ENCODE results near the gene CCDC57. TPM values are rescaled to one million over a fixed set of nuclear protein-coding genes. Genes with fewer than 3 reads are reported as not detected.

Gene CCDC57
- total and polyA plus RNA-seq, 2 of the 4 experiments (the other 2 are of a cell fraction), result 7.3 to 31.3 TPM

DNA sequence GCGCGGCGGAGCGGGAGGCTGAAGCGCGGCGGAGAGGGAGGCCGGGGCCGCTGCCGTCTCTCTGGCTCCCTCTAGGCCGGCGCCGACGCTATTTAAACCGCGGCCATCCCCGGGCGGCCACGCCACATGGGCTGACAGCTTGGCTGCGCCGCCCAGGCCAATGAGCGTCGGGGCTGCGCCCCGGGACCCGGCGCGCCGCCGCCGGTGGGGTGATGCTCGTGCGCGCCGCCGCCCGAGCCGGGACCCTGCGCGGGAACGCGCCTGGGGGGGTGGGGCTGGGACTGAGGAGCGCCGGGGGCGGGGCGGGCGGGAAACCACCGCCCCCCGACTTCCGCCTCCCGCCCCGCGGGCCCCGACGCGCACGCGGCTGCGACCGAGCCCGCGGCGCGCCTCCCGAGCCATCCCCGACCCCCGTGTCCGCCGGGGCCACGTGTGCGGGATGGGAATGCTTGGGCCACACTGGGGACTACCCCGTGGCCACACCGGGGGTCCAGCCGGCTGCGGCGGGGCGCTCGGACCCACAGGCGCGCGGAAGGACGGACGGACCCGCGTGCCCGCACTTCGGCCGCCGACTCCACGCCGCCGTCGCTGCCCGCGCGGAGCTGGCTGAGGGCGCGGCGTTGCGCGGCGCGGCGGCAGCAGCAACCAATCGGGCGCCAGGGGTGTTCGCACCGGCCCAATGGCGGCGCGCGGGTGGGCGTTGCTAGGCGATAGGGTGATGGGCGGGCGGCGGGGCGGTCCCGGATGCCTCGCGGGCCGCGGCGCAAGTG is 114.3 kb downstream of the CCDC57 start, which contains the start of gene FASN:
Gene FASN, minus strand, starts transcription at position 68 of the 770 bp plus-strand sequence. CDS start 1,791 bp downstream, outside the sequence.
- dilution Hi-C loops (cut with HindIII; ENCODE audit: low sequenced_read_pairs, unreplicated experiment) (no loop called here), intact Hi-C loops (cut with micrococcal nuclease) (loop anchor here (1.0 to 2.0 kb wide), 3 partner anchors 56 to 67 kb away; partner anchors contain the start of genes DCXR and RAC3), in situ Hi-C loops (cut with MboI; ENCODE audit: low sequenced_read_pairs) (no loop called here)
- H3K27me3 ChIP-seq (ENCODE audit: control insufficient read depth, insufficient read depth, low read length), result no peaks in the 10 kb centered on the region
- H3K4me1 ChIP-seq (ENCODE audit: control insufficient read depth, insufficient read depth, low read length), result peaks cover 13% of the 10 kb centered on the region
- H4K5ac ChIP-seq (ENCODE audit: low read depth, low read length), result peak within 1 kb of the TSS; percentile 93
- peak within 1 kb of the TSS; percentile 87 for H3K9ac ChIP-seq (ENCODE audit: low read depth, low read length)
- H4K91ac ChIP-seq (ENCODE audit: insufficient read depth, low read depth, low read length), result peak within 1 kb of the TSS; percentile 84
- ChIA-PET POLR2A (ENCODE audit: unreplicated experiment) (interaction anchor here (0.6 to 1.5 kb wide), 4 partner anchors 44 to 243 kb away, joined by 3 to 5 read pairs (median 4); partner anchors contain the start of gene DCXR), CTCF (interaction anchor here (0.7 kb wide), 1 partner anchor 68 kb away, joined by 3 read pairs; no protein-coding TSS in a partner anchor)
- peak within 1 kb of the TSS; percentile 72 for H3K4me3 ChIP-seq (ENCODE audit: insufficient read depth, low read depth, low read length)
- peak within 1 kb of the TSS; percentile 97 for H3K4ac ChIP-seq (ENCODE audit: low read depth, low read length)
- H4K20me1 ChIP-seq (ENCODE audit: insufficient read depth, low read length), result peaks cover 28% of the 10 kb centered on the region
- peak within 1 kb of the TSS; percentile 96 for H3K14ac ChIP-seq (replicated peaks; ENCODE audit: low read depth, low read length)
- peak within 1 kb of the TSS; percentile 90 for H2BK5ac ChIP-seq (ENCODE audit: low read depth, low read length, poor library complexity, severe bottlenecking)
- peak within 1 kb of the TSS; percentile 94 for H2AK5ac ChIP-seq (ENCODE audit: low read depth, low read length)
- DNase-seq (peak; percentile 93), ATAC-seq (ENCODE audit: low read depth) (peak; percentile 85)
- peak within 1 kb of the TSS; percentile 95 to 97 for H4K8ac ChIP-seq (ENCODE audit: low read depth in 2 of 2, low read length in 2 of 2)
- H3K9me1 ChIP-seq (ENCODE audit: insufficient read depth, low read length), result peaks cover 5% of the 10 kb centered on the region; the same call in 1 of the 2 replicates
- 0 out of 2 replicates have a peak within 1 kb of the TSS, but pooled peaks have one; percentile 10 for H2BK20ac ChIP-seq (ENCODE audit: low read depth, low read length)
- H3K79me1 ChIP-seq (ENCODE audit: low read depth in 1 of 2, low read length in 2 of 2), result peaks cover 0 to 52% of the 10 kb centered on the region in 2 experiments
- peak within 1 kb of the TSS; percentile 83 for H3K4me2 ChIP-seq (ENCODE audit: low read depth, low read length)
- peaks cover 21% of the 10 kb centered on the region for H3K36me3 ChIP-seq (ENCODE audit: control insufficient read depth, insufficient read depth, low read length)
- BruUV-seq (replicated peaks), result no TSS peak
- H2BK15ac ChIP-seq (ENCODE audit: low read depth, low read length), result peak within 1 kb of the TSS; percentile 39; the same call in 1 of the 3 replicates
- H2AK9ac ChIP-seq (replicated peaks; ENCODE audit: low read depth, low read length, poor library complexity), result peak within 1 kb of the TSS; percentile 99
- H3K18ac ChIP-seq (ENCODE audit: low read depth, low read length), result peak within 1 kb of the TSS; percentile 46; the same call in 1 of the 2 replicates
- peak within 1 kb of the TSS; percentile 99 for H2AFZ ChIP-seq (replicated peaks; ENCODE audit: low read length, poor library complexity)
- H3K27ac ChIP-seq (ENCODE audit: insufficient read depth, low read length), result peak within 1 kb of the TSS; percentile 94
- H3K56ac ChIP-seq (ENCODE audit: extremely low read depth, insufficient read depth, low read length), result peak within 1 kb of the TSS; percentile 41; the same call in 1 of the 2 replicates
- 0% methylated on average over 64 of the region's 124 CpGs; no CpG with 5 or more reads in 1 of the 2 experiments for WGBS, 2 experiments (ENCODE audit: extremely low coverage in 2 of 2, insufficient read length in 1 of 2)
- H2BK120ac ChIP-seq (ENCODE audit: low read depth, low read length), result peak within 1 kb of the TSS; percentile 74
- no peaks in the 10 kb centered on the region for H3K9me3 ChIP-seq (ENCODE audit: control insufficient read depth, insufficient read depth, low read length)
- H3K23ac ChIP-seq (ENCODE audit: low read depth, low read length), result peak within 1 kb of the TSS; percentile 94
- TF ChIP-seq, protein P1, sequence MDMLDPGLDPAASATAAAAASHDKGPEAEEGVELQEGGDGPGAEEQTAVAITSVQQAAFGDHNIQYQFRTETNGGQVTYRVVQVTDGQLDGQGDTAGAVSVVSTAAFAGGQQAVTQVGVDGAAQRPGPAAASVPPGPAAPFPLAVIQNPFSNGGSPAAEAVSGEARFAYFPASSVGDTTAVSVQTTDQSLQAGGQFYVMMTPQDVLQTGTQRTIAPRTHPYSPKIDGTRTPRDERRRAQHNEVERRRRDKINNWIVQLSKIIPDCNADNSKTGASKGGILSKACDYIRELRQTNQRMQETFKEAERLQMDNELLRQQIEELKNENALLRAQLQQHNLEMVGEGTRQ (IDR thresholded peaks at IDR 0.05; ENCODE audit: low read depth, low read length), result peak; percentile 55
- TF ChIP-seq MXI1 (IDR thresholded peaks at IDR 0.05; ENCODE audit: borderline replicate concordance, low read depth, low read length) (peak; percentile 90), FOS (IDR thresholded peaks at IDR 0.05; ENCODE audit: low read depth, low read length) (peak; percentile 38; the same call in 1 of the 2 replicates), RFX5 (IDR thresholded peaks at IDR 0.05; ENCODE audit: low read depth, low read length) (peak; percentile 48; the same call in 1 of the 2 replicates), CHD1 (IDR thresholded peaks at IDR 0.05; ENCODE audit: low read depth, low read length) (no peak), RAD21 (IDR thresholded peaks at IDR 0.05; ENCODE audit: low read length) (peak; percentile 15; the same call in 1 of the 2 replicates), NFE2L2 (IDR thresholded peaks at IDR 0.05; ENCODE audit: low read depth, low read length) (no peak), MAZ (IDR thresholded peaks at IDR 0.05; ENCODE audit: borderline replicate concordance, low read depth, low read length) (0 out of 2 replicates have a peak, but pooled peaks have one; percentile 49), BHLHE40 (IDR thresholded peaks at IDR 0.05; ENCODE audit: low read depth, low read length) (no peak), POLR2A (IDR thresholded peaks at IDR 0.05; ENCODE audit: low read depth, low read length) (peak; percentile 97), SMC3 (IDR thresholded peaks at IDR 0.05; ENCODE audit: low read depth, low read length) (no peak)
- TF ChIP-seq, protein P2, sequence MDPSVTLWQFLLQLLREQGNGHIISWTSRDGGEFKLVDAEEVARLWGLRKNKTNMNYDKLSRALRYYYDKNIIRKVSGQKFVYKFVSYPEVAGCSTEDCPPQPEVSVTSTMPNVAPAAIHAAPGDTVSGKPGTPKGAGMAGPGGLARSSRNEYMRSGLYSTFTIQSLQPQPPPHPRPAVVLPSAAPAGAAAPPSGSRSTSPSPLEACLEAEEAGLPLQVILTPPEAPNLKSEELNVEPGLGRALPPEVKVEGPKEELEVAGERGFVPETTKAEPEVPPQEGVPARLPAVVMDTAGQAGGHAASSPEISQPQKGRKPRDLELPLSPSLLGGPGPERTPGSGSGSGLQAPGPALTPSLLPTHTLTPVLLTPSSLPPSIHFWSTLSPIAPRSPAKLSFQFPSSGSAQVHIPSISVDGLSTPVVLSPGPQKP (IDR thresholded peaks at IDR 0.05; ENCODE audit: borderline replicate concordance, low read depth, low read length), result no peak
- TF ChIP-seq, protein P3, sequence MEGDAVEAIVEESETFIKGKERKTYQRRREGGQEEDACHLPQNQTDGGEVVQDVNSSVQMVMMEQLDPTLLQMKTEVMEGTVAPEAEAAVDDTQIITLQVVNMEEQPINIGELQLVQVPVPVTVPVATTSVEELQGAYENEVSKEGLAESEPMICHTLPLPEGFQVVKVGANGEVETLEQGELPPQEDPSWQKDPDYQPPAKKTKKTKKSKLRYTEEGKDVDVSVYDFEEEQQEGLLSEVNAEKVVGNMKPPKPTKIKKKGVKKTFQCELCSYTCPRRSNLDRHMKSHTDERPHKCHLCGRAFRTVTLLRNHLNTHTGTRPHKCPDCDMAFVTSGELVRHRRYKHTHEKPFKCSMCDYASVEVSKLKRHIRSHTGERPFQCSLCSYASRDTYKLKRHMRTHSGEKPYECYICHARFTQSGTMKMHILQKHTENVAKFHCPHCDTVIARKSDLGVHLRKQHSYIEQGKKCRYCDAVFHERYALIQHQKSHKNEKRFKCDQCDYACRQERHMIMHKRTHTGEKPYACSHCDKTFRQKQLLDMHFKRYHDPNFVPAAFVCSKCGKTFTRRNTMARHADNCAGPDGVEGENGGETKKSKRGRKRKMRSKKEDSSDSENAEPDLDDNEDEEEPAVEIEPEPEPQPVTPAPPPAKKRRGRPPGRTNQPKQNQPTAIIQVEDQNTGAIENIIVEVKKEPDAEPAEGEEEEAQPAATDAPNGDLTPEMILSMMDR (conservative IDR thresholded peaks at IDR 0.05; ENCODE audit: low read depth, low read length), result peak; percentile 66

All from IMR-90 (cell line).